Tibial nerve (tissue), 4 donors: ENCODE data around the gene GP1BA. TPM values are rescaled to one million over a fixed set of nuclear protein-coding genes. Genes with fewer than 3 reads are reported as not detected.

Source experiments
- DNase-seq, 2 donors: peaks; one replicate each; pipeline ENCODE4 v3.0.0-alpha.2; 2019; ENCODE audit warnings: low spot score in 2 of 2
- H3K27ac ChIP-seq, 4 donors: fragments of 200-600 bp; sonication (generic) in 3 of 4; one replicate each; pipeline ENCODE4 v1.5.1; 2017 to 2019; ENCODE audit warnings: mild to moderate bottlenecking in 1 of 4
- H3K27me3 ChIP-seq, 2 donors: fragments of 200-600 bp; sonication (generic) in 1 of 2; one replicate each; pipeline versions ENCODE4 v1.5.1 to v1.6.0; 2017 to 2019
- H3K36me3 ChIP-seq, 3 donors: fragments of 200-600 bp; sonication (generic); one replicate each; pipeline ENCODE4 v1.5.1; 2018 to 2019
- H3K4me1 ChIP-seq, 4 donors: fragments of 200-600 bp; sonication (generic) in 3 of 4; one replicate each; pipeline ENCODE4 v1.5.1; 2017 to 2019
- H3K4me3 ChIP-seq, 4 donors: fragments of 200-600 bp; sonication (generic) in 3 of 4; one replicate each; pipeline ENCODE4 v1.5.1; 2017 to 2019; ENCODE audit warnings: mild to moderate bottlenecking in 1 of 4, moderate library complexity in 1 of 4
- H3K9me3 ChIP-seq, 4 donors: fragments of 200-600 bp; sonication (generic) in 3 of 4; one replicate each; pipeline ENCODE4 v1.5.1; 2017 to 2019
- CTCF ChIP-seq, 5 experiments: fragments of 200-600 bp in 3 of 5; fragments of 450-650 bp in 2 of 5; sonication (generic) in 3 of 5; IDR thresholded peaks; one replicate each; pipeline ENCODE4 v1.5.1; 2016 to 2019; ENCODE audit warnings: antibody characterized with exemption in 5 of 5, mild to moderate bottlenecking in 3 of 5, moderate library complexity in 2 of 5
- EP300 ChIP-seq, 2 donors: sonication (generic); formaldehyde crosslinking; IDR thresholded peaks; one replicate each; pipeline ENCODE4 v1.6.1; 2017; ENCODE audit warnings: antibody characterized with exemption in 2 of 2, mild to moderate bottlenecking in 1 of 2
- POLR2A ChIP-seq, 2 donors: fragments of 450-650 bp; IDR thresholded peaks; one replicate each; pipeline ENCODE4 v1.6.1; 2017; ENCODE audit warnings: antibody characterized with exemption in 2 of 2, mild to moderate bottlenecking in 2 of 2, moderate library complexity in 2 of 2
- WGBS, 2 donors: methylation state at CpG; one replicate each; pipeline ENCODE4 v1.1.5; 2018; 5-methylcytosine and 5-hydroxymethylcytosine counted together
- total RNA-seq, 4 donors: library from RNA; depleted of rRNA; stranded (reverse); fragments of >200 nt; gene quantifications; one replicate each; pipeline ENCODE4 v1.1.0, GENCODE V29; 2016

The GP1BA gene
- total RNA-seq, 4 donors from 2014 or later = not detected

- 80 to 92% methylated on average over 3 of the region's 3 CpGs for WGBS, 2 donors
- no peaks in the 10 kb centered on the region for H3K27me3 ChIP-seq
- no peak for TF ChIP-seq CTCF (IDR thresholded peaks at IDR 0.05)
- no peak for TF ChIP-seq EP300 (IDR thresholded peaks at IDR 0.05)
- TF ChIP-seq POLR2A (IDR thresholded peaks at IDR 0.05) = no peak
- DNase-seq = no peak
- peaks cover 0 to 2% (median 0%) of the 10 kb centered on the region in 3 donors for H3K36me3 ChIP-seq
- no peaks in the 10 kb centered on the region for H3K9me3 ChIP-seq
- no peak overlapping the region for H3K4me3 ChIP-seq
- H3K27ac ChIP-seq = no peak overlapping the region
- peaks cover 0 to 28% (median 15%) of the 10 kb centered on the region in 4 donors for H3K4me1 ChIP-seq
Measured at GRCh38 chr17:4951486-4951885, 19.4 kb downstream of the GP1BA start.

- Histone ChIP-seq H3K27me3 (no peaks in the 10 kb centered on the region), H3K9me3 (no peaks in the 10 kb centered on the region), H3K36me3 (peaks cover 0 to 19% (median 0%) of the 10 kb centered on the region in 3 donors), H3K27ac (no peak overlapping the region), H3K4me3 (no peak overlapping the region), H3K4me1 (peaks cover 0 to 22% (median 11%) of the 10 kb centered on the region in 4 donors)
- 76 to 77% methylated on average over 13 to 14 of the region's 14 CpGs for WGBS, 2 donors
- DNase-seq = no peak
- TF ChIP-seq EP300 (IDR thresholded peaks at IDR 0.05) (no peak), POLR2A (IDR thresholded peaks at IDR 0.05) (no peak), CTCF (IDR thresholded peaks at IDR 0.05) (no peak)
Measured at GRCh38 chr17:4953451-4953961, 21.4 kb downstream of the GP1BA start.

- peaks cover 0 to 35% (median 0%) of the 10 kb centered on the region in 3 donors for H3K36me3 ChIP-seq
- H3K27ac ChIP-seq = no peak overlapping the region
- WGBS, 2 donors = 94% methylated on average over 8 of the region's 8 CpGs
- no peak overlapping the region for H3K4me3 ChIP-seq
- peaks cover 0 to 13% (median 9%) of the 10 kb centered on the region in 4 donors for H3K4me1 ChIP-seq
- no peak for DNase-seq
- TF ChIP-seq EP300 (IDR thresholded peaks at IDR 0.05) = no peak
- H3K27me3 ChIP-seq = no peaks in the 10 kb centered on the region
- no peaks in the 10 kb centered on the region for H3K9me3 ChIP-seq
Measured at GRCh38 chr17:4955091-4955490, 23.0 kb downstream of the GP1BA start.

GRCh38 chr17:4956493-4957061 lies 24.5 kb downstream of the GP1BA start:
- 79 to 82% methylated on average over 10 of the region's 10 CpGs for WGBS, 2 donors
- Histone ChIP-seq H3K9me3 (no peaks in the 10 kb centered on the region), H3K4me1 (no peaks in the 10 kb centered on the region), H3K27me3 (no peaks in the 10 kb centered on the region), H3K36me3 (peaks cover 0 to 49% (median 0%) of the 10 kb centered on the region in 3 donors), H3K4me3 (no peak overlapping the region), H3K27ac (no peak overlapping the region)
- TF ChIP-seq EP300 (IDR thresholded peaks at IDR 0.05) = no peak
- TF ChIP-seq CTCF (IDR thresholded peaks at IDR 0.05) = peak in 1 of 5 experiments; percentile 4
- no peak for DNase-seq

- TF ChIP-seq EP300 (IDR thresholded peaks at IDR 0.05) = no peak
- no peak for TF ChIP-seq POLR2A (IDR thresholded peaks at IDR 0.05)
- DNase-seq = no peak
- WGBS, 2 donors = 85 to 86% methylated on average over 3 of the region's 3 CpGs
- Histone ChIP-seq H3K4me3 (no peak overlapping the region), H3K9me3 (no peaks in the 10 kb centered on the region), H3K36me3 (peaks cover 0 to 58% (median 0%) of the 10 kb centered on the region in 3 donors), H3K27ac (no peak overlapping the region), H3K4me1 (no peaks in the 10 kb centered on the region), H3K27me3 (no peaks in the 10 kb centered on the region)
Measured at GRCh38 chr17:4958102-4958501, 26.0 kb downstream of the GP1BA start.

- no peak for DNase-seq
- 77 to 79% methylated on average over 18 of the region's 18 CpGs for WGBS, 2 donors
- Histone ChIP-seq H3K27ac (no peak overlapping the region), H3K27me3 (no peaks in the 10 kb centered on the region), H3K9me3 (no peaks in the 10 kb centered on the region), H3K36me3 (peaks cover 0 to 58% (median 0%) of the 10 kb centered on the region in 3 donors), H3K4me3 (no peak overlapping the region), H3K4me1 (no peaks in the 10 kb centered on the region)
- TF ChIP-seq CTCF (IDR thresholded peaks at IDR 0.05) = no peak
Measured at GRCh38 chr17:4959261-4959965, 27.3 kb downstream of the GP1BA start.
